Lower leg skin (tissue), 4 donors: ENCODE measurements around the gene LRP3. TPM values are rescaled to one million over a fixed set of nuclear protein-coding genes. Genes with fewer than 3 reads are reported as not detected.

Experiments
- DNase-seq, 2 donors: peaks; one replicate each; pipeline ENCODE4 v3.0.0-alpha.2; 2019; ENCODE audit warnings: low spot score in 2 of 2
- H3K4me3 ChIP-seq: fragments of 200-600 bp; sonication (generic); 2 replicates; pipeline ENCODE4 v1.5.1; 2017; ENCODE audit warnings: mild to moderate bottlenecking, low read depth; ENCODE audit not compliant: poor library complexity, severe bottlenecking
- POLR2A ChIP-seq, 2 donors: fragments of 450-650 bp; IDR thresholded peaks; one replicate each; pipeline ENCODE4 v1.6.1; 2016 to 2017; ENCODE audit warnings: antibody characterized with exemption in 2 of 2, mild to moderate bottlenecking in 1 of 2, moderate library complexity in 1 of 2
- WGBS, 2 donors: methylation state at CpG; one replicate each; pipeline ENCODE4 v1.1.5; 2018; 5-methylcytosine and 5-hydroxymethylcytosine counted together
- intact Hi-C: fragments of 100-400 bp; cut with DNase I; formaldehyde crosslinking; loops from one replicate; pipeline ENCODE4 v1.15.0; 2023; ENCODE audit warnings: low total_unique reads
- total RNA-seq, 4 donors: library from RNA; depleted of rRNA; stranded (reverse); fragments of >200 nt; gene quantifications; one replicate each; pipeline ENCODE4 v1.1.0, GENCODE V29; 2016
- TF ChIP-seq, protein P1 (sequence below), 3 donors: fragments of 450-650 bp; IDR thresholded peaks; one replicate each; pipeline ENCODE4 v1.5.1; 2016; ENCODE audit warnings: antibody characterized with exemption in 3 of 3, mild to moderate bottlenecking in 3 of 3, moderate library complexity in 2 of 3

Gene LRP3
- total RNA-seq, 4 donors from 2014 or later = 9.4 to 27.4 (median 18.0) TPM

DNA sequence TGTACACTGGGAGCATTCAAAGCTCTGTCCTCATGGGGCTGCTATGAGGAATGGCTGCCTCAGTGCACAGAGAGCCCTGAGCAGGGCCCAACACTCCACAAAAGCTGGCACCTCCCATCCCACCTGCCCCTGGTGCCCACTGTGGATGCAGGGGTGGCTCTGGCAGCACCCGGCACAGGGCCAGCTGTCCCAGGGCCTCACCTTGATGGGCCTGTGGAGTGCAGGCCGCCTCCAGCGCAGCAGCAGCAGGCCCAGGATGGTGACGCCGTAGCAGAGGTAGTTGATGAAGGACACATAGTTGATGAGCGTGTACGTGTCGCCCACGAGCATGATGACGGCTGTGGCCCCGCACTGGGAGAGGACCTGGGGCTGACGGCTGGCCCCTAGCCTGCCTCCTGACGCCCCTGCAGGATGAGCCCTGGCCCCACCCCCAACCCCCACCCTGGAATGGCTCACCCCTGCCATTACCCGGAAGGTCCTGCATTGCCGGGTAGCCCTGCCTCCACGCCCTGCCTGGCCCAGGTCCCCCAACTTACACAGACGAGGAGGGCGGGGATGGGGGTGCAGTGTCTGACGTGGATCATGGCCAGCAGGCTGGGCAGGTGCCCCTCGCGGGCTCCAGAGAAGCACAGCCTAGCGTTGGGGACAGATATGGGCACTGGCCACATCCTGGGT is 16.3 kb downstream of the LRP3 start:
- TF ChIP-seq, protein P1, sequence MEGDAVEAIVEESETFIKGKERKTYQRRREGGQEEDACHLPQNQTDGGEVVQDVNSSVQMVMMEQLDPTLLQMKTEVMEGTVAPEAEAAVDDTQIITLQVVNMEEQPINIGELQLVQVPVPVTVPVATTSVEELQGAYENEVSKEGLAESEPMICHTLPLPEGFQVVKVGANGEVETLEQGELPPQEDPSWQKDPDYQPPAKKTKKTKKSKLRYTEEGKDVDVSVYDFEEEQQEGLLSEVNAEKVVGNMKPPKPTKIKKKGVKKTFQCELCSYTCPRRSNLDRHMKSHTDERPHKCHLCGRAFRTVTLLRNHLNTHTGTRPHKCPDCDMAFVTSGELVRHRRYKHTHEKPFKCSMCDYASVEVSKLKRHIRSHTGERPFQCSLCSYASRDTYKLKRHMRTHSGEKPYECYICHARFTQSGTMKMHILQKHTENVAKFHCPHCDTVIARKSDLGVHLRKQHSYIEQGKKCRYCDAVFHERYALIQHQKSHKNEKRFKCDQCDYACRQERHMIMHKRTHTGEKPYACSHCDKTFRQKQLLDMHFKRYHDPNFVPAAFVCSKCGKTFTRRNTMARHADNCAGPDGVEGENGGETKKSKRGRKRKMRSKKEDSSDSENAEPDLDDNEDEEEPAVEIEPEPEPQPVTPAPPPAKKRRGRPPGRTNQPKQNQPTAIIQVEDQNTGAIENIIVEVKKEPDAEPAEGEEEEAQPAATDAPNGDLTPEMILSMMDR (IDR thresholded peaks at IDR 0.05) = no peak
- TF ChIP-seq POLR2A (IDR thresholded peaks at IDR 0.05) = no peak
- intact Hi-C loops = no loop called here
- 89 to 90% methylated on average over 17 to 20 of the region's 22 CpGs for WGBS, 2 donors
- H3K4me3 ChIP-seq = no peak overlapping the region
- no peak for DNase-seq

DNA sequence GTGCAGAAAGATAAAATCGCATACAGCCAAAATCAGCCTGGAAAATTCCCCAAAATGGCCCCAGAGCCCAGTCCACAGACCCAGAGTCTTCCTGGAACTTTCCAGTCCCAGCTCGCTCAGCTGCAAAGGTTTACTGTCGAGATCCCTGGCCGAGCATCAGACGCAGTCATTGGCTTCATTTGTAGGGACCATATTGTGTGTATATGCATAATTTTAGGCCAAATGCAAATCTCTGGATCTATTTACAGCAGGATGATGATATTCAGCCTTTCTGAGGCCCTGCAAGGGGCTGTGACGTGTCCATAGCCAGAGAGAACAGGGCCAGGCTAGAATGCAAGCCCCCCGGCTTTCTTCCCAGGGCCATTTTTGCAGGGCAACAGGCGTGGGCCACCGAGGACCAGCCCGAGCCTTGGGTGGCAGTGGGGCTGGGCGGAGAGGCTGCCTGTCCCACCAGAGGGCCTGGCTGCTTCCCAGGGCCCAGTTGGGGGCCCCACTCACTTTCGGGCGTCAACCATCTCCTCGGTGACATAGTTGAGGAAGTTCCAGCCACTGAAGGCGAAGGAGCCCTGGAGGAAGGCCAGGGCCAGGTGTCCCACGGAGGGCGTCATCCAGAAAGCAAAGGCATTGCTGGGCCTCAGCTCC is 17.8 kb downstream of the LRP3 start:
- TF ChIP-seq POLR2A (IDR thresholded peaks at IDR 0.05) = no peak
- TF ChIP-seq, protein P1 (IDR thresholded peaks at IDR 0.05) = no peak
- no peak overlapping the region for H3K4me3 ChIP-seq
- 69 to 76% methylated on average over 16 of the region's 17 CpGs for WGBS, 2 donors
- no peak for DNase-seq
- intact Hi-C loops = no loop called here

DNA sequence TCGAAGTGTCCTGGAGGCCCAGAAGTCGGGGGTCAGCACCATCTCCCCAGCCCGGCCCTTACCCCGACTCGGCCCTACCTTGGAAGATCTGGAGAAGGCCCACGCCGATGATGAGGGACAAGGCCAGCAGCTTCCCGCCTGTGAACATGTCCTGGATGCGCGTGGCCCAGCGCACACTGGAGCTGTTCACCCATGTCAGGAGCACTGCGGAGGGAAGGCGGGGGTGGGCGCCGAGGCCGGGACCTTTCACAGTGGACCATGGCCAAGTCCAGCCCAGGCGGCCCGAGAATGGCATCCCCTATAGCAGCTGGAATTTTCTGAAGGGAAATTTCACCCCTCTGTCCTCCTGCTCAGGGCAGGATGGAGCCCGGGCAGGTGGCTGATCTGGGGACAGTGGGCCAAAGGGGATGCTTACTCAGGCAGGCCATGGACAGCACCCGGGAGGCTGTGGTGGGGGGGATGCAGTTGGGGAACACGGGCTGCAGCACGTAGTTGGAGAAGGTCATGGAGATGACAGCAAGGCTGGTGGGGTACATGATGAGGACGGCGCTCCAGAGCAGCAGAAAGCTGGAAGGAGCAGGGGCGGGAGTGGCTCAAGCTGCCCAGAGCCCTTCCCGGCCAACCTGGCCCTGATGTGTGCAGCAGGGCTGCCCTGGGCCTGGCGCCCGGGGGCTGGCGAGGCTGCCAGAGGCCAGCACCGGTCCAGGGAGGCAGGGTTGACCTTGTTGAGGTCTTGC is 18.5 kb downstream of the LRP3 start:
- WGBS, 2 donors = 83 to 88% methylated on average over 19 to 30 of the region's 30 CpGs
- H3K4me3 ChIP-seq = no peak overlapping the region
- DNase-seq = no peak
- TF ChIP-seq POLR2A (IDR thresholded peaks at IDR 0.05) = no peak
- TF ChIP-seq, protein P1 (IDR thresholded peaks at IDR 0.05) = no peak
- intact Hi-C loops = no loop called here

DNA sequence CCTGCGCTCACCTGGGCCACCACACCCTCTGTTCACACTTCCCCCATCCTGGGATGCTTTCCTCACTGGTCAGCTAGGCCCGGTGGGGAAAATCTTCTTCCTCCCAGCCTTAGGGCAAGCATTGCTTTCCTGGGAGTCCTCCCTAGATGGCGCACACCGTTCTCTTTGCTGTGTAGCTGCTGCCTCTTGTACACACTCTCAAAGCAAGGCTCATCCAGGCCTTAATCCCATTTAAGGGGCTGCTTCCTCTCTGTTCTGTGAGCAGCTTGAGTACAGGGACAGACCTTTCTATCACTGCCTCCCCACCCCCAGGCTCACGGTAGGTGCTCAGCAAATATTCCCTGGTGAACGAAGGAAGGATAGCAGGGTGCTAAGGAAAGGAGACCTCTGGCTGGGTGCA is 20.5 kb downstream of the LRP3 start:
- 60 to 61% methylated on average over 6 of the region's 6 CpGs for WGBS, 2 donors
- intact Hi-C loops = no loop called here
- TF ChIP-seq, protein P1 (IDR thresholded peaks at IDR 0.05) = no peak
- no peak for TF ChIP-seq POLR2A (IDR thresholded peaks at IDR 0.05)

DNA sequence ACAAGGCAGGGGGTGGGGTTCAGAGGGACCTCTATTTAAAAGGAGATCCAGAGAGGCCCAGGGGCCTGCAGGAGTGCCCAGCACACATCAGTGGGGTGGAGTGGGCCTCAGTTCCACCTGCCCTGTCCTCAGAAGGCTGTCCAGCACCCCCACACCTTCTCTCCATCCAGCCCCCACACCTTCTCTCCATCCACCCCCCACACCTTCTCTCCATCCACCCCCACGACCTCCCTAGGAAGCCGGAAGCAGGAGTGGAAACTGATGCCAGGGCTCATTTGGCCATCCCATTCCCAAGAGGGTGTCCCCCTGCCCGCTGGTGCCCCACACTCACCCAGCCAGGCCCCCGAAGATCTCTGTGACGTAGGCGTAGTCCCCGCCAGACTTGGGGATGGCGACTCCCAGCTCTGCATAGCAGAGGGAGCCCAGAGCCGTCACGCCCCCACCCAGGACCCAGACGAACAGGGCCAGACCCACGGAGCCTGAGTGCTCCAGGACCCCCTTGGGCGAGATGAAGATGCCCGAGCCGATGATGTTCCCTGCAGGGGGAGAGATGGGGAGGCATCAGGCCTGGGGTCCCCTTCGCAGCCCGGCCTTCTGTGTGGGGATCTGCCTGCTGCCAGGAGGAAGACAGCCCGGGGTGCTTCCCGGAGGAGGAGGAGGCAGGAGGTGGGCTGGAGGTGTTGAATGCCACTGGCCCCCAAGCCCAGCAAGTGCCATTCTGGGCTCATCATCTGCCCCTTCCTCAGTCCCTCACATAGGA is 21.5 kb downstream of the LRP3 start:
- TF ChIP-seq, protein P1 (IDR thresholded peaks at IDR 0.05) = no peak
- TF ChIP-seq POLR2A (IDR thresholded peaks at IDR 0.05) = no peak
- intact Hi-C loops = no loop called here
- no peak for DNase-seq
- no peak overlapping the region for H3K4me3 ChIP-seq
- 86 to 95% methylated on average over 18 to 19 of the region's 19 CpGs for WGBS, 2 donors

More for the DNA sequence above, 20.5 kb downstream of the LRP3 start:
- no peak overlapping the region for H3K4me3 ChIP-seq
- no peak for DNase-seq
